SU-DHL-6 (cell line): Measurements from ENCODE around the gene UBFD1.
"Not testable (repeated sequence)": the region's sequence is repeated elsewhere in the genome, so short reads cannot be mapped to it uniquely, and the experiment has no call there.

ENCODE experiments used
- H2AFZ ChIP-seq: fragments of 200-600 bp; sonication (generic); 2 replicates; pipeline ENCODE4 v1.6.1; 2014; ENCODE audit warnings: low read depth, mild to moderate bottlenecking, moderate library complexity, mixed read lengths, antibody characterized with exemption, low read length; ENCODE audit not compliant: severe bottlenecking
- H3F3A ChIP-seq: fragments of 200-600 bp; shearing (Covaris generic); 2 replicates; pipeline ENCODE4 v1.6.0; 2016; ENCODE audit warnings: antibody characterized with exemption, mild to moderate bottlenecking; ENCODE audit not compliant: insufficient read depth
- H3K27ac ChIP-seq: fragments of 200-600 bp; sonication (generic); 2 replicates; pipeline ENCODE4 v1.5.1; 2016; ENCODE audit warnings: low read depth, mild to moderate bottlenecking, low read length, moderate library complexity, mixed read lengths
- H3K27me3 ChIP-seq: fragments of 200-600 bp; sonication (generic), shearing (Covaris generic); 2 replicates; pipeline ENCODE4 v1.6.0; 2014; ENCODE audit warnings: mild to moderate bottlenecking, low read length
- H3K36me3 ChIP-seq: fragments of 200-600 bp; sonication (generic); 2 replicates; pipeline ENCODE4 v1.6.1; 2014; ENCODE audit warnings: mild to moderate bottlenecking, low read length, mixed read lengths
- H3K4me2 ChIP-seq: fragments of 300-600, 200-600 bp; shearing (Covaris generic), sonication (generic); 2 replicates; pipeline ENCODE4 v1.6.0; 2014; ENCODE audit warnings: low read length, low read depth, mild to moderate bottlenecking; ENCODE audit not compliant: poor library complexity, severe bottlenecking
- H3K4me3 ChIP-seq: fragments of 200-600 bp; sonication (generic); 2 replicates; pipeline ENCODE4 v1.5.1; 2014; ENCODE audit warnings: antibody characterized with exemption, low read length, mild to moderate bottlenecking, mixed read lengths; ENCODE audit not compliant: insufficient read depth, poor library complexity, severe bottlenecking
- H3K79me2 ChIP-seq: fragments of 200-600 bp; sonication (generic); 2 replicates; pipeline ENCODE4 v1.6.1; 2014; ENCODE audit warnings: mild to moderate bottlenecking, low read length, moderate library complexity; ENCODE audit not compliant: insufficient read depth
- H3K9ac ChIP-seq: fragments of 200-600 bp; sonication (generic); 2 replicates; pipeline ENCODE4 v1.7.0; 2014; ENCODE audit warnings: mild to moderate bottlenecking, low read length
- H3K9me2 ChIP-seq: fragments of 200-600 bp; sonication (generic); replicated peaks from 2 replicates; pipeline ENCODE4 v1.6.1; 2014; ENCODE audit warnings: low read length; ENCODE audit not compliant: insufficient read depth
- H3K9me3 ChIP-seq: fragments of 200-600 bp; sonication (generic); 2 replicates; pipeline ENCODE4 v1.6.1; 2014; ENCODE audit warnings: low read length, mixed read lengths; ENCODE audit not compliant: insufficient read depth
- H4K20me1 ChIP-seq: fragments of 200-600 bp; sonication (generic); 2 replicates; pipeline ENCODE4 v1.6.1; 2014; ENCODE audit warnings: low read depth, mild to moderate bottlenecking, antibody characterized with exemption, low read length, moderate library complexity, mixed read lengths
- CTCF ChIP-seq: fragments of 200-600 bp; sonication (generic); IDR thresholded peaks from one replicate; pipeline ENCODE4 v1.5.1; 2017; ENCODE audit warnings: antibody characterized with exemption, mild to moderate bottlenecking, low read length, moderate library complexity; ENCODE audit not compliant: insufficient read depth, poor library complexity, severe bottlenecking
- EZH2phosphoT487 ChIP-seq: fragments of 200-600 bp; sonication (generic), shearing (Covaris generic); conservative IDR thresholded peaks from 2 replicates; pipeline ENCODE4 v1.6.1; 2018; ENCODE audit warnings: mild to moderate bottlenecking, antibody characterized with exemption, low read length, moderate library complexity, mixed read lengths

UBFD1 gene

GRCh38 chr16:23607726-23608125, 50.2 kb downstream of the UBFD1 start:
- Histone ChIP-seq H3F3A (no peaks in the 10 kb centered on the region), H3K36me3 (peaks cover 7% of the 10 kb centered on the region; the same call in 1 of the 2 replicates), H3K79me2 (no peaks in the 10 kb centered on the region), H3K9ac (no peak overlapping the region), H3K27me3 (no peaks in the 10 kb centered on the region), H3K4me2 (no peak overlapping the region), H2AFZ (no peak overlapping the region), H3K4me3 (no peak overlapping the region), H4K20me1 (no peaks in the 10 kb centered on the region), H3K27ac (no peak overlapping the region), H3K9me2 (no peaks in the 10 kb centered on the region), H3K9me3 (no peaks in the 10 kb centered on the region)
- TF ChIP-seq CTCF = no peak
- no peak for TF ChIP-seq EZH2phosphoT487

- H3K36me3 ChIP-seq = peaks cover 2% of the 10 kb centered on the region; the same call in 1 of the 2 replicates
These were observed 50.7 kb downstream of the UBFD1 start for GRCh38 chr16:23608194-23608593.

GRCh38 chr16:23609929-23610328, 52.4 kb downstream of the UBFD1 start:
- Histone ChIP-seq H3K36me3 (no peaks in the 10 kb centered on the region), H2AFZ (no peak overlapping the region)

More at GRCh38 chr16:23608194-23608593, 50.7 kb downstream of the UBFD1 start:
- Histone ChIP-seq H3K4me3 (no peak overlapping the region), H3K9me3 (no peaks in the 10 kb centered on the region), H3K27me3 (no peaks in the 10 kb centered on the region), H3K9me2 (no peaks in the 10 kb centered on the region), H3F3A (no peaks in the 10 kb centered on the region), H2AFZ (no peak overlapping the region), H4K20me1 (no peaks in the 10 kb centered on the region), H3K4me2 (no peak overlapping the region), H3K9ac (no peak overlapping the region), H3K27ac (no peak overlapping the region), H3K79me2 (no peaks in the 10 kb centered on the region)
- TF ChIP-seq EZH2phosphoT487 (no peak), CTCF (no peak)

GRCh38 chr16:23610905-23611304, 53.4 kb downstream of the UBFD1 start:
- H3K36me3 ChIP-seq, H3K27ac ChIP-seq, H3K9me2 ChIP-seq, H4K20me1 ChIP-seq, H2AFZ ChIP-seq, H3K9me3 ChIP-seq, H3K79me2 ChIP-seq, H3K4me2 ChIP-seq, H3K4me3 ChIP-seq, H3F3A ChIP-seq, H3K27me3 ChIP-seq, H3K9ac ChIP-seq: not testable (repeated sequence)

More at GRCh38 chr16:23609929-23610328, 52.4 kb downstream of the UBFD1 start:
- Histone ChIP-seq H3K9me2 (no peaks in the 10 kb centered on the region), H3K9ac (no peak overlapping the region), H4K20me1 (no peaks in the 10 kb centered on the region), H3F3A (no peaks in the 10 kb centered on the region), H3K4me3 (no peak overlapping the region), H3K27me3 (no peaks in the 10 kb centered on the region), H3K27ac (no peak overlapping the region), H3K79me2 (no peaks in the 10 kb centered on the region), H3K4me2 (no peak overlapping the region), H3K9me3 (no peaks in the 10 kb centered on the region)
- TF ChIP-seq EZH2phosphoT487 (no peak), CTCF (no peak)
